HCT116 (cell line): ENCODE results near the gene SLC16A10. TPM values are rescaled to one million over a fixed set of nuclear protein-coding genes. Genes with fewer than 3 reads are reported as not detected.

Source experiments
- ATAC-seq: fragments of 200-7000 bp; cut with Tn5 transposase; 2 replicates; pipeline ENCODE4 v1.9.1; 2020; ENCODE audit warnings: mild to moderate bottlenecking, moderate library complexity
- BruUV-seq: library from RNA; stranded (reverse); fragments of 400-500 nt; replicated peaks from 2 replicates; lab custom pipeline; 2021; lab: Mats Ljungman, UMichigan
- CTCF ChIA-PET: fragments of 300-600 bp; sonication (Branson Sonifier 250); formaldehyde crosslinking; loops from one replicate; lab custom pipeline; 2021; ENCODE audit warnings: antibody characterized with exemption; lab: Charles Lee
- POLR2A ChIA-PET: fragments of 300-600, 350-600 bp; sonication (Branson Sonifier 250); formaldehyde crosslinking; loops from one replicate; lab custom pipeline; 2021; ENCODE audit warnings: antibody characterized with exemption; lab: Charles Lee
- RAD21 ChIA-PET, 2 experiments: fragments of 300-600 bp; sonication (Branson Sonifier 250); formaldehyde crosslinking; loops; one replicate each; lab custom pipeline; 2023; ENCODE audit warnings: low total read pairs in 2 of 2; ENCODE audit not compliant: uncharacterized antibody in 2 of 2, unreplicated experiment in 2 of 2, low non-redundant PET in 1 of 2; lab: Charles Lee
- DNase-seq: peaks from one replicate; pipeline ENCODE4 v3.0.0-alpha.2; 2010; ENCODE audit warnings: low read depth, low spot score
- H2AFZ ChIP-seq: fragments of 200-600 bp; shearing (Covaris generic), sonication (generic); 2 replicates; pipeline ENCODE4 v1.6.1; 2017; ENCODE audit warnings: low read depth, mixed run types, mixed read lengths, antibody characterized with exemption, low read length; ENCODE audit not compliant: poor library complexity, severe bottlenecking
- H3K27ac ChIP-seq: 2 replicates; pipeline ENCODE4 v1.5.1; 2012; ENCODE audit warnings: low read depth, low read length
- H3K27me3 ChIP-seq: fragments of 200-600 bp; sonication (generic); 2 replicates; pipeline ENCODE4 v1.6.1; 2016; ENCODE audit warnings: mixed run types, low read length, mixed read lengths; ENCODE audit not compliant: insufficient read depth
- H3K36me3 ChIP-seq, 2 experiments: fragments of 200-500 bp in 1 of 2; fragments of 200-600 bp in 1 of 2; sonication (Bioruptor generic) in 1 of 2; sonication (generic) in 1 of 2; 2 replicates each; pipeline versions ENCODE4 v1.5.1 to v1.6.1; 2014 to 2016; ENCODE audit warnings: low read length in 2 of 2, inconsistent platforms in 1 of 2, mixed read lengths in 1 of 2, mixed run types in 1 of 2; ENCODE audit not compliant: insufficient read depth in 2 of 2, control insufficient read depth in 1 of 2
- H3K4me1 ChIP-seq, 2 experiments: fragments of 200-600 bp in 1 of 2; sonication (generic) in 1 of 2; 2 replicates each; pipeline versions ENCODE4 v1.5.1 to v1.6.1; 2012 to 2017; ENCODE audit warnings: low read length in 2 of 2, inconsistent platforms in 1 of 2, mild to moderate bottlenecking in 1 of 2, mixed read lengths in 1 of 2, mixed run types in 1 of 2, moderate library complexity in 1 of 2; ENCODE audit not compliant: insufficient read depth in 2 of 2, control insufficient read depth in 1 of 2
- H3K4me2 ChIP-seq: fragments of 200-600 bp; sonication (generic); 2 replicates; pipeline ENCODE4 v1.6.1; 2017; ENCODE audit warnings: mixed run types, low read length, mixed read lengths
- H3K4me3 ChIP-seq, 2 experiments: fragments of 200-600 bp in 1 of 2; sonication (generic) in 1 of 2; replicated peaks in 1 of 2; 2 replicates each; pipeline ENCODE4 v1.5.1; 2011 to 2016; ENCODE audit warnings: low read length in 2 of 2, control low read depth in 1 of 2, low read depth in 1 of 2, mild to moderate bottlenecking in 1 of 2, mixed read lengths in 1 of 2, mixed run types in 1 of 2
- H3K79me2 ChIP-seq: fragments of 200-600 bp; sonication (generic); 2 replicates; pipeline ENCODE4 v1.6.1; 2017; ENCODE audit warnings: mild to moderate bottlenecking, mixed run types, low read length, moderate library complexity, mixed read lengths; ENCODE audit not compliant: insufficient read depth
- H3K9ac ChIP-seq: fragments of 200-600 bp; sonication (generic); 2 replicates; pipeline ENCODE4 v1.6.1; 2016; ENCODE audit warnings: low read length, mixed read lengths
- H3K9me2 ChIP-seq: fragments of 200-600 bp; sonication (generic), shearing (Covaris generic); 2 replicates; pipeline ENCODE4 v1.6.1; 2017; ENCODE audit warnings: mixed run types, mild to moderate bottlenecking, moderate library complexity; ENCODE audit not compliant: insufficient read depth
- H3K9me3 ChIP-seq, 2 experiments: fragments of 200-500 bp in 1 of 2; fragments of 200-600 bp in 1 of 2; sonication (Bioruptor generic) in 1 of 2; sonication (generic) in 1 of 2; 2 replicates each; pipeline ENCODE4 v1.6.1; 2014 to 2017; ENCODE audit warnings: low read length in 2 of 2, mixed read lengths in 2 of 2, inconsistent platforms in 1 of 2, low read depth in 1 of 2, mild to moderate bottlenecking in 1 of 2, mixed run types in 1 of 2, moderate library complexity in 1 of 2; ENCODE audit not compliant: control insufficient read depth in 1 of 2, insufficient read depth in 1 of 2
- H4K20me1 ChIP-seq: fragments of 200-600 bp; sonication (generic), shearing (Covaris generic); 2 replicates; pipeline ENCODE4 v1.6.1; 2017; ENCODE audit warnings: mixed run types, mild to moderate bottlenecking, moderate library complexity; ENCODE audit not compliant: insufficient read depth
- ATF3 ChIP-seq: IDR thresholded peaks from 2 replicates; pipeline ENCODE4 v1.6.1; 2012
- CEBPB ChIP-seq: IDR thresholded peaks from 2 replicates; pipeline ENCODE4 v1.6.1; 2012; ENCODE audit warnings: low read depth
- CTCF ChIP-seq, 3 experiments: fragments of 200-600 bp in 1 of 3; sonication (generic) in 1 of 3; IDR thresholded peaks in 2 of 3; conservative IDR thresholded peaks in 1 of 3; 2 replicates each; pipeline ENCODE4 v1.5.1; 2012 to 2017; ENCODE audit warnings: low read depth in 2 of 3, low read length in 2 of 3, antibody characterized with exemption in 1 of 3, borderline replicate concordance in 1 of 3, control low read depth in 1 of 3, mild to moderate bottlenecking in 1 of 3, mixed read lengths in 1 of 3, mixed run types in 1 of 3, moderate library complexity in 1 of 3; ENCODE audit not compliant: insufficient read depth in 1 of 3
- EGR1 ChIP-seq: IDR thresholded peaks from 2 replicates; pipeline ENCODE4 v1.6.1; 2012; ENCODE audit warnings: low read depth
- EZH2 ChIP-seq: fragments of 200-600 bp; sonication (generic); IDR thresholded peaks from 2 replicates; pipeline ENCODE4 v1.6.1; 2017; ENCODE audit warnings: antibody characterized with exemption, mixed run types
- FOSL1 ChIP-seq: IDR thresholded peaks from 2 replicates; pipeline ENCODE4 v1.6.1; 2012; ENCODE audit warnings: low read depth
- RAD21 ChIP-seq: IDR thresholded peaks from 2 replicates; pipeline ENCODE4 v1.6.1; 2012; ENCODE audit warnings: low read depth, mild to moderate bottlenecking
- SP1 ChIP-seq: IDR thresholded peaks from 2 replicates; pipeline ENCODE4 v1.6.1; 2012; ENCODE audit warnings: low read depth
- SRF ChIP-seq: IDR thresholded peaks from 2 replicates; pipeline ENCODE4 v1.6.1; 2012; ENCODE audit warnings: low read depth
- TCF7L2 ChIP-seq: IDR thresholded peaks from 2 replicates; pipeline ENCODE4 v1.7.0; 2011; ENCODE audit warnings: borderline replicate concordance, inconsistent platforms; ENCODE audit not compliant: insufficient read depth, insufficient read length; ENCODE audit errors: extremely low read depth
- ZFX ChIP-seq: fragments of 450-650 bp; IDR thresholded peaks from 2 replicates; pipeline ENCODE4 v1.6.1; 2017
- intact Hi-C: fragments of 100-400 bp; cut with micrococcal nuclease; formaldehyde crosslinking; loops from 2 replicates; pipeline ENCODE4 v1.10.0; 2022
- total RNA-seq: library from RNA; stranded (reverse); gene quantifications from one replicate; pipeline ENCODE4 v1.2.1, GENCODE V29; 2021; ENCODE audit not compliant: unreplicated experiment

The SLC16A10 gene
- total RNA-seq, 1 experiment from 2014 or later, result 8.3 TPM

GRCh38 chr6:111237852-111238251 lies 150.5 kb downstream of the SLC16A10 start:
- no peak overlapping the region for H3K9ac ChIP-seq
- no peaks in the 10 kb centered on the region for H3K27me3 ChIP-seq
- RAD21 ChIA-PET, result no interaction called here
- peaks cover 0 to 3% of the 10 kb centered on the region in 2 experiments; a peak in 1 of 4 replicates for H3K4me1 ChIP-seq
- TF ChIP-seq SP1, result no peak
- TF ChIP-seq TCF7L2, result no peak
- TF ChIP-seq SRF, result no peak
- TF ChIP-seq CEBPB, result no peak
- no peak for TF ChIP-seq EGR1
- no peak for TF ChIP-seq ZFX
- TF ChIP-seq EZH2, result no peak
- TF ChIP-seq ATF3, result no peak
- no peak for TF ChIP-seq CTCF (IDR thresholded peaks at IDR 0.05 in 2 of 3, conservative IDR thresholded peaks at IDR 0.05 in 1 of 3; ENCODE audit: borderline replicate concordance in 1 of 3, insufficient read depth in 1 of 3, low read depth in 2 of 3, low read length in 2 of 3)
- no peak for TF ChIP-seq RAD21
- no peak for TF ChIP-seq FOSL1
- TF ChIP-seq, all 23 proteins: peak for 0
- Histone ChIP-seq H4K20me1 (no peaks in the 10 kb centered on the region), H3K4me2 (no peak overlapping the region), H3K79me2 (no peaks in the 10 kb centered on the region), H3K36me3 (no peaks in the 10 kb centered on the region), H3K4me3 (no peak overlapping the region), H2AFZ (no peak overlapping the region), H3K27ac (no peak overlapping the region), H3K9me2 (no peaks in the 10 kb centered on the region), H3K9me3 (no peaks in the 10 kb centered on the region)
- DNase-seq (no peak), ATAC-seq (no peak)
- ChIA-PET POLR2A (no interaction called here), CTCF (no interaction called here)
- no TSS peak for BruUV-seq
- intact Hi-C loops, result no loop called here
